Measurements from ENCODE around the gene SLC19A2.
A peak's percentile ranks its signal among the peaks of the same experiment; 100 is the strongest.
"Not testable (repeated sequence)": the region's sequence is repeated elsewhere in the genome, so short reads cannot be mapped to it uniquely, and the experiment has no call there.

Gene SLC19A2

DNA sequence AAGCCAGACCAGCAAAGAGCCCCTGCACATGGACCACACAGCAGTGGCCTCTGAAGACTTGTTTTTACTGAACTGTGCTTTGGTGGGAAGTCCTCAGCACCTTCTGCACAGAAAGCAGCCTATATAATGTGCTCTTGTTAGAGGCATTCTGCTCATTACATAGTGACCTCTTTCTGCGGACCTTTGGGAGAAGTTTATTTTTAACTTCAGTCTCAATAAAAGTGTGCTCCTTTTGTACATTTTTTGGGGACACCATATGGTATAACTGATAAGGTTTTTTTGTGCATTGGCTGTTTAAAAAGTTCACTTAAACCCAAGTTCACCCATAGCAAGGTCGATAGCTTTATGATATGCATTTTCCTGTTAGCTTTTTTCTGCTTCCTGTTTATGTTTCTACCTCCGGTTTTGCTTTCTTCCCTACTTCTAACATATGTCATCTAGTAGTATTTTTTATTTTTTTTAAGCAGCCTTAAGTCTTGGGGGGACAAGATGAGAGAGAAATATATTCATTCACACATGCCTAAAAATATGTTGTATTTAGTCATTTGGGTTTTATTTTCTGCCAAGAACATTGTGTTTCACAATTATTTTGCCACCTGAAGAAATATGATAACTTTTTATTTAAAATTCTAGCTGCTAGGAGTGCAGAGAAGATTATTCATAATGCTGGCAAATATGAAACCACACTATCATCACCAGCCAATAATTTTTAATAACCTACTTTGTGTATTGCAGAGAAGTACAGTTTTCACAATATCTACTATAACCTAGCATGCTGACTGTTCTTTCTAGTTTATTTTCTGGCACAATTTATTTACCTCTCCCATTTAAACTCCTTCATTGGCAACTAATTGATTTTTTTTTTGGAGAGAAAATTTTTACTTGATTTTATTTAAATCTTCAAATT is 22.9 kb upstream of the SLC19A2 start:
- DNase-seq = no peak

DNA sequence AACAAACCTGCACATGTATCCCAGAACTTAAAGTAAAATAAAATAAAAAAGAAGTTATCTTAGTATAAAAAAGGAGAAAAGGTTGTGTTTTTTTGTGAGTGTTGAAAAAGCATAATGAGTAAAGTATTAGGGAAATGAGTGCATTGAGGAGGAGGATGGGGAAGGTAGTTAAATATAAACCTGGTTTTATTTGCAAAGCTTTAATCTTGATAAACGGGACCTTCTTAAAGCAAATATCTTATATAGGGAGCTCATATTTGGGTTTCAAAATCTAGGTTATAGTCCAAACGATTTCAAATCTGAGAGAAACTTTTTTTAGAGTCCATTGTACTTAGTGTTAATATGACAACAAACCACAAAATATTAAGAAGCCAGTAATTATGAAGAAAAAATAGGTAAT is 21.7 kb upstream of the SLC19A2 start:
- DNase-seq = no peak

DNA sequence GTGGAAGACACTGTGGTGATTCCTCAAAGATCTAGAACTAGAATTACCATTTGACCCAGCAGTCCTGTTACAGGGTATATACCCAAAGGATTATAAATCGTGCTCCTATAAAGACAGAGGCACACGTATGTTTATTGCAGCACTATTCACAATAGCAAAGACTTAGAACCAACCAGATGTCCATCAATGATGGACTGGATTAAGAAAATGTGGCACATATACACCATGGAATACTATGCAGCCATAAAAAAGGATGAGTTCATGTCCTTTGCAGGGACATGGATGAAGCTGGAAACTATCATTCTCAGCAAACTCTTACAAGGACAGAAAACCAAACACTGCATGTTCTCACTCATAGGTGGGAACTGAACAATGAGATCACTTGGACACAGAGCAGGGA is 17.9 kb upstream of the SLC19A2 start:
- not testable (repeated sequence) for DNase-seq

DNA sequence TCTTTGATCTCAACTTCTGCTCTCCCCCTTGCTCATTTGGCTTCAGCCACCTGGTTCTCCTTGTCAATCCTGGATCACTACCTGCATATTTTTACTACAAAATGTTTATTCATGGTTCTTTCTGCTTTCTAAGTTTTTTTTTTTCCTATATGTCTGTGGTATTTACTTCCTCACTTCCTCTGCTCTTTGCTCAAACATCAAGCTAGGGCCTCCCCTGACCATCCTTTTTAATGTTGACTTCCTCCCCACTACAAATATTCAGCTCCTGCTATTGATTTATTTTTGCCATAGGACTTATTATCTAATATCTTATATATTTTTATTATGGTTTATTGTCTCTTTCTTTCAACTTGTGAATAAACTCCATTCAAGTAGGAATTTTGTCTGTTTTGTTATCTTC is 14.1 kb upstream of the SLC19A2 start:
- DNase-seq = no peak

DNA sequence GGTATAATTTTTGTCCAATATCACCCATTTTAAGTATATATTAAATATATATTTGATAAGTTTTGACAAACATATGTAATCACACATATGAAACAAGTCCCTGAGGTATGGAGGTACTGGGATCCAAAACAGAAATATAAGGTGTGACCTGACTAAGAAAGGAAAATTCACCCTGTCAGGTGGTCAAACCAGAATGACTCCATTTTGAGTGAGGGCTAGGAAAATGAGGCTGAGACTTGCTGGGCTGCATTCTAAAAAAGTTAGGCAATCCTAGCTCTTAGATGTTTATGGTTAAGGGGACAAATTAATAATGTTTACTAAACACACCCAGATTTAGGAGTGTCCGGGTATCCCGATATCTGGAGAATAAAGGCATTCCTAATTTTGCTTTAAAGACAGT is 11.6 kb upstream of the SLC19A2 start:
- no peak for DNase-seq

DNA sequence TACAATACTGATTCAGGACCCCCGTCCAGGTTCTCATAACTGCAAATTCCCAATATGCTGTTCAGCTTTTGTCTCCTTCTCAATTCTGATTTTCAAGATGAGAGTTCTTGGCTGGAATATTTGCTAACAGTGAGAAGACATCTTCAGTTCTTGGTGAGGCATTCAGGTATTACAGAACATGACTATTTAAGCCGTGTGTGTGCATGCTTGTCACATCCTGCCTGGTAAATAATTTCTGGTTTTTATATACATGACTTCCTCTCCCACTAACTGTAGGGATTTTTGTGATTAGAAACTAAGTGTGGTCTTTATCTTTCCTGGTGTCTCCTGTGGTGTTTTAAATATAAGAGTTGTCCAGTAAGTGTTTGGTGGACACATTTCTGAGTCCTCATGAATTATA is 10.2 kb upstream of the SLC19A2 start:
- DNase-seq = no peak

DNA sequence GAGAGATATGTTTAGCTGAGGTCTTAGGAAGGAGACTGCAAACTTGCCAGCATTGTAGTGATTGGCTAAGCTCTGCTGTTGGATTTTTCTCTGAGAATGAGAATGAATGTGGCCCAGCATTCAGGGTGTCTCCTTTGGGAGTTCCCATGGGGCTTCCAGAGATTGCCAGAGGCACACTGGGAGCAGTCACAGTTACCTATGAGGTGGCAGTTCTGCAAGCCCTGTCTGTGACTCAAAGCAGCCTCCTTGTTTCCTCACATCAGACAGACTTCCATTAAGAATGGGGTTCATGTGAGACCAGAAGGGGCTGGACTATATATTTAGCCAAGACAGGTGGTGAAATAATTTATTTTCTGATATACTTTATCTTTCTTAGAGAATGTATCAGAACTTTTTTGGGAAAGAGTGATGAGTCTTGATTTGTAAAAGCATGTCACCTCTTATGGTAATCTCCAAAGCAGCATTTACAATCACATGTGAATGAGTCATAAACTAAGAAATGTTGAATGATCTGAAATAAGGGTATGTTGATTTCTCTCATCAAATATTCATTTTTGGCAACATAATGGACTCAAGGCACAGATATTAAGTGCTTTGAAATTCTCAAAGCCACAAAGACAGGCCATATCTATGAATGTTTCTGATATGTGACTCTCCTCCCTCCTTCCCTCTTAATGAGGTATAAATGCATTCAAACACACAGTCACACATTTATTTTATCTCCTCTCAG is 9.5 kb upstream of the SLC19A2 start:
- DNase-seq = no peak

DNA sequence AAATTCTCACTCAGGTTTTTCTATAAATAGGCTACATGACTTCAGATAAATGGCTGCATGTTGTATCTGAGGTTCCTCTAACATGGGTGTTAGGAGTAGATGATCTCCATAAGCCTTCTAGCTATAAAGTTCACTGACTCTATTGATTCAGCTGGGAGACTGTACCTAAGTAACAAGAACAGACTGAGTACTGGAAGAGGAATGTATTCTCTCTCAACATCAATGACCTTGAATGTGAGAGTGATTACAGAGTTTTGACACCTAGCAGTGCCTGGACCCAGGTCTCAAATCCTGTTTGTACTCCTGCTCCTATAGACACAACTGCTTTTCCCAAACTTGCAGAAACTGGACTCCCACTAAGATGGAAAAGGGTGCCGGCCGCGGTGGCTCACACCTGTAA is 8.6 kb upstream of the SLC19A2 start:
- no peak for DNase-seq

DNA sequence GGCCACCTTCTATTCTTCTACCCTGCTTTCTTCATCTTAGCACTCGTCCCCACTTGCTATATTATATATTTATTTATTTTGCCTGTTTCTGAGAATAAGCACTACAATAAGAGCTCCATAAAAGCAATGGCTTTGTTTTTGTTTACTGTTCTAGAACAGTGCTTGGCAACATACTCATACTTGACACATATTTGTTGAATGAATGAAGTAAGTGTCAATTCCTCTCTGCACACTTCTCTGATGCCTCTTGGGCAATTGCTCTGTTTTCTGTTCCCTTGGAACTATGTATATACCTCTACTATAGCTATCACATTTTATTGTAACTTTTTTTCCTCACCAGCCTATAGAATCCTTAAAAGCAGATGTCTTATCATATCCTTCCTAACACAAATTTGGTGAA is 7.5 kb upstream of the SLC19A2 start:
- DNase-seq = no peak

DNA sequence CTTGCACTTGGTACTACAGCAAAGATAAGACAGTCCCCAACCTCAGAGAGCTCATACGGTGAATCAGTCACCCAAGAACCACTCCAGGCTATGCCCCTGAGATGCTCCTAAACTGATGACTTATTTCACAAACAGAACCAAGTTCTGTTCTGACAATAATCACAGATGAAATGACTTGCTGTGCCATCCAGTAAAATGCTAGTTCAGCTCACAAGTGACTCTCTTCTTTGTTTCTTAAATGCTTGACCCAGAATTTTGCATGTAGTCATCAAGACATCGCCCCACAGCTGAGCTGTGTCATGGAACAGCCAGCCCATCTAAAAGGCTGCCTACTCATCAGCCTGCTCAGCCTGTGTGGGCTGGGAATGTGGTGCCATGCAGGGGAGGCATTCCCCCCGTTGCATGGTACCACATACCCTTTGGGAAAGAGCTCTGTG is 6.1 kb upstream of the SLC19A2 start:
- DNase-seq = no peak

DNA sequence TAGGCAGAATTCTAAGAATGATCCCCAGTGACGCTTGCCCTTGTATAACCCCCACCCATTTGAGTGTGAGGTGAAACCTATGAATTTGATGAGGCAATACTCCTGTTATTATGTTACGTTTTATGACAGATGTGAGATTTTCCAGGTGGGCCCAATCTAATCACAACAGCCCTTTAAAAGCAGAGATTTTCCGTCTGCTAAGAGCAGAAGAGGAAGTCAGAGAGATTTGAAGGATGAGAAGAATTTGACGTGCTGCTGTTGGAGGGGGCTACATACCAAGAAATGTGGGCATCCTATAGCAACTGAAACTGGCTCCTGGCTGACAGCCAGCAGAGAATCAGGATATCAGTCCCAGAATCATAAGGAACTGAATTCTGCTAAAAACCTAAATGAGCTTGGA is 2.4 kb upstream of the SLC19A2 start:
- no peak for DNase-seq

DNA sequence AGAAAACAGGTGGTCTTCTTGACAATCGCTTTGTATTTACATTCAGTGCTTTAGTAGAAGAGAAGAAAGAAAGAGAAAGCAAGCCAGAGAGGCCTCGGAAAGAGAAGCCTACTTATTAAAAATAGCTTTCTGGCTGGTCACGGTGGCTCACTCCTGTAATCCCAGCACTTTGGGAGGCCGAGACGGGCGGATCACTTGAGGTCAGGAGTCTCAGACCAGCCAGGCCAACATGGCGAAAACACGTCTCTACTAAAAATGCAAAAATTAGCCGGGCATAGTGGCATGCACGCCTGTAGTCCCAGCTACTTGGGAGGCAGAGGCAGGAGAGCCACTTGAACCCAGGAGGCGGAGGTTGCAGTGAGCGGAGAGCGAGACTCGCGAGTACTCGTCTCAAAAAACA is 1.8 kb upstream of the SLC19A2 start:
- DNase-seq = no peak

DNA sequence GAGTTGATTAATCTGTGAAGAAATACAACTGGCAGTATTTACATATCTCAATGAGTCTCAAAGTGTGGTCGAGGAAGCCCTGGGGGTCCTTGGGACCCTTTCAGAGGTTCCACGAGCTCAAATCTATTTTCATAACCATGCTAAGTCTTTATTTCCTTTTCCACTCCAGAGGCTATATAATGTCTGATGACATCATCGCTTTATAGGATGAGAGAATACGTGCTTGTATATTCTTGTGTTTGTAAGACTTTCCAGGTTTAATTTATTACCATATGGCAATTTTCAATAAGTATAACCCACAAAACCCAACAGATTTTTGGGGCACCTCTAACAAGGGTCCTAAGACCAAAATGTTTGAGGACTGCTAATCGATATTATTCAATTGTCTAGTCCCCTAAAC is 1.4 kb upstream of the SLC19A2 start:
- DNase-seq = no peak

DNA sequence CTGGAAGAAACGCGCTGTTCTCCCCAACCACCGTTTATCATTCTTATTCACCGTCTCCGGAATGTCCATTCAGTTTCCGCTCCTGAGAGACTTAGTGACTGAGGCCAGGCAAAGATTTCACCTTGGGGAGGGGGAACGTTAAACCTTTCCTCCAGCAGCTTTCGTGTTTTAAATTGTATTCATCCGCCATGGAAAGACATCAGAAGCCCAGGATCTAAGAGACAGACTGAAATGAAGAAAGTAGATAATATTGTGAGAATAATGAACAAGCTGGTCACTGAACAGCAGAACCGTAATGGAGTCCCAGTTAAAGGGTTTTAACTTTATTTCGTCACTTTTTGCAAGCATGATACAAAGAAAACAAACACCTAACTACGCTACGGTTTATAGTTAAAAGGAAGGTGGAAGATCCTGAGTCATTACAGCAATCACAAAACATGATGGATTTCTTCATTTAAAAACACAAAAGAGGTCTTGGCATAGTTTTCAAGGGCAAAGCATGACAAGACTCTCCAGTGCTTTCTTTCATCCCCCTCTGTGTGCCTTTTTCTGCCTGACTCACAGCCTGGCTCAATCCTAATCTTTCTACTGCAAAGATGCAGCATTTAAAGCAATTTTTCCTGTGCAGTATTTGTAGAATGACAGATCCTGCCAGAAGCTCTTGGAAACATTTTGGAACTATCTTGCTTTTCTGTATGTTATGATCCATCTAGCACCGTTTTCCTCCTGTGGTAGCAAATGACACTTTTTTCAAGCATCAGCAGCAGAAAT is 722 bp upstream of the SLC19A2 start:
- DNase-seq = no peak

DNA sequence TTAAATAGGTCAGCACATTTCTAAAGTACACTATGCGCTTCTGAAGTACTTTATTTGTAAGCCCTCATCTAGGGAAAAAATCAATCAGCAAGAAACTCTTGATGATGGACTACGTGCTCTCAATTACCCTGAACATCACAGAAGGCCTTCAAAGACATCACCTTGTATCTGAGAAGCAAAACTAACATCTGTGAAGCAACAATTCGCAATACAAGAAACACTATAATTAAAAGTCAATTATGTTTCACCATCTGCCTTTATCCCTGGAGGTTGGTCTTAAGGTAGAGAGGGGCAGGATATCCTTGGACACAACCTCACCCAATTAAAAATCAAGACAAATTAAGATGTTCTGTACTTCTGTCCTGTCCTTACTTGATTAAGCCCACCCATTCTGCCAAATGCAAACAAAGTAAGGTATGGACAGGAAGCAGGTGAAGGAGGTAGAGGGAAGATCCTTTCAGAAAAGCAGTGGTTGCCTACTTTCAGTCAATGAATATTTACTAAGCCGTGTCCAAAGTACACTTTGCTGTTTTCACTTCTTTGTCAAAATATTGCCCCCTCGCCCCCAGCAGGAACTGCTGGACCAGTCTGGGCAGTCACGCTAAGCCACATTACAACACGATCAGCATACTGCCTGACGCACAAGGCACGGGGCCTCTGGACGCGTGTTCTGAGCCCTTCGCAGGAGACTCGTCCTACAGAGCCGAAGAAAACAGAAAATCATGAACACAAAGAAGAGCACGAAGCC is 887 bp downstream of the SLC19A2 start:
- DNase-seq = peak; percentile 46

DNA sequence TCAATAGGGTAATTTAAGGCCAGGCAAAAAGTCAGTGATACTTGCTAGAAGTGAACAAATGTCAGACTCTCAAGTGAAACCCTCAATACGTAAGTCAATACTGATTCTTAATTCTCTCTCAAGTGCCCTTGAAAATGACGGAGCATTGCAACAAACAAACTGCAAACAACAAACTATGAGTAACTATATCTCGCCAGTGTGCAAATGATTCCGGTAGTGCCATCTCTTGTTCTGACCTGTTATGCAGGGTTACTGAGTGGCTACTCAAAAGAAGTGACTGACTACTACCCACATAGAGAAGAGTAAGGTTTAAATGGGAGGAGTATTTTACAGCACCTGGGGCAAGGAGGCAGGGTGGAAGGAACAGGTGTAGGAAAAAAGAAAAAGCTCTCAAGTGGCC is 1.6 kb downstream of the SLC19A2 start:
- DNase-seq = no peak

DNA sequence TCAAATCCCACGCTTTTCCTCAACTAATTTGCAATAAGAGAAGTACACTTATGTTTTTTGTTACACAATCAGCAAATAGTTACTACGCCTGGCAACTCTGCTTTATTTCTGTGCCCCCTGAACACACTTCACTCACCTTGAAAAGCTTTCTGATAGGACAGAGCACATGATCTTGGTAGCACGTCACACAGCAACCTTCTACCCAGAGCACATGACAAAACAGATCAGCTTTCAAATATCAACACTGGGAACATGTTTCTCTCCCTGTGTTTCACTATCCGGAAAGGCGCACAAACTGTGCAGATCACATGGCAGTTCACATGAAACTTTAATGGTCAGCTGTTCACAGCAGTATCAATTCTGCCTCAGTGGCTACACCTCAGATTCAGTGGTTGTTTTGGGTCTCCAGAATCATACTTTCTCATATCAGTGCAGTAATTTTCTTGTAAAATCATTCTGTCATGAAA is 2.2 kb downstream of the SLC19A2 start:
- DNase-seq = no peak

DNA sequence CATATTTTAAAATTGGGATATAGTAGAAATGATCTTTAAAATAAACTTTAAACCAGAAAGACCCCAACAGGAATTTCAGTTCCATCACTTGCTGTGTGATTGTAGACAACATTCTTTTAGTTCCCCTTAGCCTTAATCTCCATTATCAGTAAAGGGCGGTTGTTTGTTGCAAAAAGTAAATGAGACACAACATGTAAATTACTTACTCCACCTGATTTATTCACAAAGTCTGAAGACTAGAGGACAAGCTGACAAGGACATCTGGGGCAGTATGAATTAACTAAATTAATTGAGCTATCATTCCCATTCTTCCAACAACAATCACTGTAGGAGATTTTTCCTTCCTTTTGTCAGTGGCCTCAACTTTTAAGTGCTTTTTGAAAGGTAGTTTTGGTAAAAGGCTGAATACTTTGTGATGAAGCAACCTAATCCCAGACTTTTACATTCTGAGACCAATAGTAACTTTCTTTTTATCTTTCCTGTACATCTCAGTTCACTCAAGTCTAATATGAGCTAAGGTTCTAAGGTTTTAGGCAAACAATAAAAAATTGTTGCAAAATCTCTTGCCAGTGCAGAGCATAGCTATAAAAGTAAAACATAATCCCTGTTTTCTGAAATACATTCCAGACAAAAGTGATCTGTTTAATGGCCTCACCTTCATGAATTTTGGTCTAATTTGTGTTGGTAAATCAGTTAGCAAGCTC is 6.2 kb downstream of the SLC19A2 start:
- DNase-seq = no peak

DNA sequence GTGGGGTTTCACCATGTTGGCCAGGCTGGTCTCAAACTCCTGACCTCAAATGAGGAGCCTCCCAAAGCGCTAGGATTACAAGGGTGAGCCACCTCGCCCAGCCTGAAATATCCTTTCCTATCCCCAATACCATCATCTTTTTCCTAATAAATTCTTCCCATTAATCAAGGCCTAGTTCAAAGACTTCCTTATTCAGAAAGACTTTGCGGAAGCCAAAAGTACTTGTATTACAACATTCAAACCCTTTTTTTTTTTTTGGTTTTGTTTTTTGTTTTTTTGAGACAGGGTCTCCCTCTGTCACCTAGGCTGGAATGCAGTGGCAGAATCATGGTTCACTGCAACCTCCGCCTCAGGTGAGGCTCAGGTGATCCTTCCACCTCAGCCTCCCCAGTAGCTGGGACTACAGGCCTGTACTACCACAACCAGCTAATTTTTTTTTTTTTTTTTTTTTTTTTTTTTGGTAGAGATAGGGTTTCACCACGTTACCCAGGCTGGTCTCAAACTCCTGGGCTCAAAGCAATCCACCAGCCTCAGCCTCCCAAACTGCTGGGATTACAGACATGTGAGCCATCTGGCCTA is 7.6 kb downstream of the SLC19A2 start:
- no peak for DNase-seq

DNA sequence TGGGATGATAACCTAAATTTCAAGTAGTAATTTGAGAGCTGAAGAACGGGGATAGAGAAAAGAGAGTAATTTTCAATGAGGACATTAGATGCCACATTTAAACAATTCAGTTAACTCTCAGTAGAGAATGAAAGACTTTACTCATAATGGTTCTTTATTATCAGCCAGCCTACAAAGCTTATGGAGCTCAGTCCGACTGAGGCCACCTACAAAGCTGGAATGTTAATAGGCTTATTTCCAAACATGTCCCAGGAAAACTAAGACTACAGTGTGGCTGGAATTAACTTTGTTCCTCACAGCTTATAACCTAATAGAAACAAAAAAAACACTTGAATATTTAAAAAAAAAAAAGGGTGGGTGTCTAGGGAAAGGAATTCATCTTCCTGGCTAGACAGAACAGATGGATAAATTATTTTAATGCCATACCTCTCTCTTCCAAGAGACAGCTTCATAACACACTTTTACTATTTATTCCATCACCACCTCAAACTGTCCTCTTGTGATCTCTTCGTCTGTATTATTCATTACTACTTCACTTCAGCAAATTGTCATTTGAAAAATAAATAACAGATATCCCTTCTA is 9.8 kb downstream of the SLC19A2 start:
- DNase-seq = no peak

DNA sequence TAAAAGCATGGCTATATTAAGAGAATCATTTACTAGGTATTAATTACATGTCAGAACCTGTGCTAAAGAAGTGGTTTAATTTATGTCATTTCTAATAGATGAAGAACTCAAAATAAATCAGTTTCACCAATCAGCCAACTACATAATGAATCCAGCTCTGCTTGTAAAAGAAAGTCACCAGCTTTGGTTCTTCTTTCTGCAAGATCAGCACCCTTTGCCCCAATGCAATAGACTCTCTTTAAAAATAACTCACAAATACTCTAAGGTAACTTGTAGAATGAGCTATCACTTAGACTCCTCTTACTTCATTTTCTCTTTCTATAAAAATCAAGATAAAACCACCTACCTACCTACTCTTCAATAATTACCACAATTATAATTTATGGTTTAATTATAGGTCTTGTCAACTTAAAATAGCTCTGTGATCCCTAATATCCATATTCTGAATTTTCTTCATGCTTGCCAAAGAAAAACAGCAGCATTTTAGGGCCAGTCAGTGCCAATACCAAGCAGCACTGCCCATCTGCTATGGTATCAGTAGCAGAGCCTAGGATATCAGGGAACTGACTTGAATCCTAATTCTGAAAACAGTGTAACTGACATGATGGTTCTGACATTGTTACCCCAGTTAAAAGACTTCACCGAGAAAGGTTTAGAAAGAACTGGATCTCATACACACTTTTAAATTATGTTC is 11.3 kb downstream of the SLC19A2 start:
- no peak for DNase-seq
